Measurements from ENCODE around the gene BATF. TPM values are rescaled to one million over a fixed set of nuclear protein-coding genes. Genes with fewer than 3 reads are reported as not detected.

The BATF gene
- total and polyA plus RNA-seq, 2 of the 8 experiments (the other 6 are each of a cell fraction or from before 2014, with no cell fraction given), result not detected

- H4K5ac ChIP-seq (ENCODE audit: insufficient read length, low read depth, low read length), result no peak overlapping the region
- no peak overlapping the region for H3K4ac ChIP-seq (replicated peaks; ENCODE audit: insufficient read length, low read depth, low read length)
- 94% methylated on average over 5 of the region's 5 CpGs; no CpG with 5 or more reads in 1 of the 2 experiments for WGBS, 2 experiments (ENCODE audit: extremely low coverage in 1 of 2, insufficient coverage in 1 of 2, insufficient read length in 1 of 2, insufficient replicate concordance in 2 of 2, low coverage in 1 of 2, low lambda C conversion rate in 2 of 2, missing lambda C conversion rate in 1 of 2)
- no peak overlapping the region for H2BK12ac ChIP-seq (ENCODE audit: low read depth, low read length)
- no peak overlapping the region for H2AFZ ChIP-seq (ENCODE audit: low read length)
- H3K4me1 ChIP-seq (replicated peaks in 1 of 4; ENCODE audit: control insufficient read depth in 3 of 4, insufficient read depth in 4 of 4, low read length in 3 of 4), result peaks cover 0 to 11% (median 3%) of the 10 kb centered on the region in 4 experiments; a peak in 3 of 7 replicates
- H3K9ac ChIP-seq (replicated peaks in 1 of 4; ENCODE audit: extremely low read depth in 1 of 4, low read depth in 3 of 4, low read length in 3 of 4), result no peak overlapping the region
- no peak overlapping the region for H3K23ac ChIP-seq (ENCODE audit: insufficient read length)
- H3K23me2 ChIP-seq (ENCODE audit: low read depth, low read length), result no peaks in the 10 kb centered on the region
- no peak overlapping the region for H3K4me3 ChIP-seq (ENCODE audit: extremely low read depth in 1 of 4, insufficient read depth in 2 of 4, low read depth in 3 of 4, low read length in 4 of 4)
- H3K27me3 ChIP-seq (replicated peaks in 1 of 4; ENCODE audit: control insufficient read depth in 3 of 4, extremely low read depth in 1 of 4, insufficient read depth in 3 of 4, low read length in 3 of 4), result no peaks in the 10 kb centered on the region
- no peak overlapping the region for H3K27ac ChIP-seq (ENCODE audit: low read depth, low read length)
- no peaks in the 10 kb centered on the region for H3K79me1 ChIP-seq (ENCODE audit: low read depth, low read length)
- no peak overlapping the region for H4K91ac ChIP-seq (replicated peaks; ENCODE audit: insufficient read length, low read length)
- POLR2A ChIA-PET (ENCODE audit: partially characterized antibody), result no interaction called here
- no peak overlapping the region for H3K14ac ChIP-seq (ENCODE audit: insufficient read length)
- H3K4me2 ChIP-seq (ENCODE audit: insufficient read depth in 1 of 2, low read depth in 2 of 2, low read length in 2 of 2), result no peak overlapping the region
- H2AK5ac ChIP-seq (ENCODE audit: low read depth, low read length), result no peak overlapping the region
- no peak overlapping the region for H2BK15ac ChIP-seq (ENCODE audit: low read length)
- no peak overlapping the region for H2BK120ac ChIP-seq (replicated peaks; ENCODE audit: low read depth, low read length)
- H2BK5ac ChIP-seq (ENCODE audit: low read depth, low read length), result no peak overlapping the region
- H4K20me1 ChIP-seq (replicated peaks in 1 of 2; ENCODE audit: control insufficient read depth in 1 of 2, insufficient read depth in 2 of 2, low read length in 2 of 2), result no peaks in the 10 kb centered on the region
- peaks cover 3% of the 10 kb centered on the region in 2 experiments; a peak in 2 of 4 replicates for H3K9me3 ChIP-seq (ENCODE audit: insufficient read depth in 2 of 2, low read depth in 1 of 2, low read length in 1 of 2)
- no peaks in the 10 kb centered on the region for H3K36me3 ChIP-seq (ENCODE audit: control insufficient read depth in 2 of 4, insufficient read depth in 4 of 4, low read length in 3 of 4)
- H2BK20ac ChIP-seq (ENCODE audit: low read length), result no peak overlapping the region
- DNase-seq (ENCODE audit: low read depth in 1 of 2, low spot score in 2 of 2) (no peak), FAIRE-seq (no peak)
- H3K56ac ChIP-seq (replicated peaks; ENCODE audit: insufficient read length, low read depth, low read length), result no peak overlapping the region
- H3K18ac ChIP-seq (ENCODE audit: extremely low read depth, low read length), result no peak overlapping the region
- H3K79me2 ChIP-seq (ENCODE audit: control insufficient read depth in 1 of 2, insufficient read depth in 2 of 2, low read length in 2 of 2), result no peaks in the 10 kb centered on the region
- H4K8ac ChIP-seq (ENCODE audit: extremely low read depth, insufficient read depth, low read length), result no peak overlapping the region
- CTCF ChIA-PET (ENCODE audit: partially characterized antibody), result interaction anchor here (1.9 to 10.5 kb wide), 2 partner anchors 36 to 96 kb away, joined by 6 to 135 read pairs; partner anchors contain the start of gene BATF
- no peak for TF ChIP-seq EP300 (IDR thresholded peaks at IDR 0.05; ENCODE audit: borderline replicate concordance in 1 of 2, low read depth in 2 of 2, low read length in 2 of 2)
- TF ChIP-seq CREB1 (IDR thresholded peaks at IDR 0.05), result no peak
- no peak for TF ChIP-seq GTF2F1 (IDR thresholded peaks at IDR 0.05; ENCODE audit: borderline replicate concordance, low read depth, low read length)
- TF ChIP-seq POLR2A (IDR thresholded peaks at IDR 0.05; ENCODE audit: control extremely low read depth in 1 of 2, low read depth in 2 of 2, low read length in 2 of 2), result no peak
- TF ChIP-seq GABPA (IDR thresholded peaks at IDR 0.05; ENCODE audit: borderline replicate concordance, insufficient read depth, low read length), result no peak
- no peak for TF ChIP-seq TCF12 (IDR thresholded peaks at IDR 0.05; ENCODE audit: low read depth, low read length)
- no peak for TF ChIP-seq EGR1 (IDR thresholded peaks at IDR 0.05; ENCODE audit: borderline replicate concordance, low read depth, low read length)
- TF ChIP-seq TAF1 (IDR thresholded peaks at IDR 0.05; ENCODE audit: low read depth, low read length), result no peak
- no peak for TF ChIP-seq JUND (IDR thresholded peaks at IDR 0.05; ENCODE audit: low read length)
- no peak for TF ChIP-seq RFX5 (IDR thresholded peaks at IDR 0.05; ENCODE audit: borderline replicate concordance, low read depth, low read length)
- no peak for TF ChIP-seq PHF8 (conservative IDR thresholded peaks at IDR 0.05; ENCODE audit: low read depth, low read length)
- TF ChIP-seq FOSL1 (IDR thresholded peaks at IDR 0.05; ENCODE audit: insufficient read depth, low read depth, low read length), result no peak
- no peak for TF ChIP-seq CTBP2 (IDR thresholded peaks at IDR 0.05; ENCODE audit: borderline replicate concordance, insufficient read depth, insufficient read length, low read length)
- no peak for TF ChIP-seq MAX (IDR thresholded peaks at IDR 0.05)
- no peak for TF ChIP-seq ASH2L (IDR thresholded peaks at IDR 0.05; ENCODE audit: low read length)
Measured at GRCh38 chr14:75558440-75558839, 36.2 kb downstream of the BATF start.

Data from H1 (cell line).